ENCODE data around the gene SLC39A8.

DNA sequence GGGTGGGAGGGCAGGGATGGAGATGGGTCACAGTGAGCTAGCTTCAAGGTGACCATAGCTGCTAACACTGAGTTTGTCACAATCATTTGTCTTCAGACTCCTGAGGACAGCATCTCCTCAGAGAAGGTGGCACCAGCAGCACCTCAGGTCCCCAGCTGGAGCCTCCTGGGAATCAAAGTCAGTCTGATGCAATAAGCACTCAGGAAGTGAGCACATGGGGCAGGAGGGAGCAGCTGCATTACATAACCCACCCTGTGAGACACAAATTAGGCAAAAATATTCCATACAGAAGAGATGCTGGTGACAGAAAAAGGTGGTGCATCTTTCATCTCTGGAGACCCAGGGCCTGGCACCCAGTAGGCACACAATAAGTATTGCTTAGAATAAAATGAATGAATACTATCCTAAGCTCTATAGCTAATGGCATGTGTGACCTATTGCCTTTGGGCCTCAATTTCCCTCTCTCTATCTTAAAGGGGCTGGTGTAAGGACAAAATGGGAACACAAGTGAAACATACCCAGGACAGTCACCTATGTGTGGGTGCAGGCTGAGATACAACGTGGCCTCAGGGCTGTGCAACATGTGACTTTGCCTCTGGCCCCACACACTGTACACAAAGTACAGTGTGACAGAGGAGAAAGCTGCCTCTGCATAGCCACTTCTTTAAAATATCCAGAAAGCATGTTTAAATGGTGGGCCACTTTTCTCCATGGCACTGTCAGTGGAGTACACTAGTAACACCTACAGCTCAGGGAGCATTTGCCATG lies 37.1 kb downstream of the SLC39A8 start:
- TF ChIP-seq CTCF (IDR thresholded peaks at IDR 0.05) (no peak), POLR2A (IDR thresholded peaks at IDR 0.05) (no peak), POLR2AphosphoS5 (IDR thresholded peaks at IDR 0.05) (no peak), EP300 (IDR thresholded peaks at IDR 0.05) (no peak)
